ENCODE measurements around the gene ASCL5.

ASCL5 gene

GRCh38 chr1:201072149-201072548, 54.8 kb downstream of the ASCL5 start:
- no peak for DNase-seq (ENCODE audit: low read depth)

GRCh38 chr1:201069636-201070035, 57.3 kb downstream of the ASCL5 start:
- no peak overlapping the region for H3K4me3 ChIP-seq (ENCODE audit: low read length)
- TF ChIP-seq CTCF (conservative IDR thresholded peaks at IDR 0.05; ENCODE audit: low read length): no peak
- no peak for DNase-seq (ENCODE audit: low read depth)

More at GRCh38 chr1:201072149-201072548, 54.8 kb downstream of the ASCL5 start:
- H3K4me3 ChIP-seq (ENCODE audit: low read length): no peak overlapping the region
- no peak for TF ChIP-seq CTCF (conservative IDR thresholded peaks at IDR 0.05; ENCODE audit: low read length)

- TF ChIP-seq CTCF (conservative IDR thresholded peaks at IDR 0.05; ENCODE audit: low read length): no peak
- no peak for DNase-seq (ENCODE audit: low read depth)
- no peak overlapping the region for H3K4me3 ChIP-seq (ENCODE audit: low read length)
Measured at GRCh38 chr1:201068976-201069375, 58.0 kb downstream of the ASCL5 start.

GRCh38 chr1:201066986-201067385, 60.0 kb downstream of the ASCL5 start:
- DNase-seq (ENCODE audit: low read depth): no peak
- TF ChIP-seq CTCF (conservative IDR thresholded peaks at IDR 0.05; ENCODE audit: low read length): no peak
- no peak overlapping the region for H3K4me3 ChIP-seq (ENCODE audit: low read length)

- DNase-seq (ENCODE audit: low read depth): no peak
- H3K4me3 ChIP-seq (ENCODE audit: low read length): no peak overlapping the region
- no peak for TF ChIP-seq CTCF (conservative IDR thresholded peaks at IDR 0.05; ENCODE audit: low read length)
Measured at GRCh38 chr1:201065686-201066085, 61.3 kb downstream of the ASCL5 start.

- H3K4me3 ChIP-seq (ENCODE audit: low read length): no peak overlapping the region
- no peak for DNase-seq (ENCODE audit: low read depth)
- no peak for TF ChIP-seq CTCF (conservative IDR thresholded peaks at IDR 0.05; ENCODE audit: low read length)
Measured at GRCh38 chr1:201064806-201065205, 62.2 kb downstream of the ASCL5 start.

All from AG10803 (cell line).